Testis (tissue), 3 donors: ENCODE measurements around the gene GRIP1. TPM values are rescaled to one million over a fixed set of nuclear protein-coding genes. Genes with fewer than 3 reads are reported as not detected.

Experiments used
- DNase-seq: peaks from one replicate; pipeline ENCODE4 v3.0.0-alpha.2; 2019
- H3K27ac ChIP-seq, 2 donors: fragments of 200-600 bp; sonication (generic); one replicate each; pipeline ENCODE4 v1.5.1; 2019
- H3K27me3 ChIP-seq: fragments of 200-600 bp; sonication (generic); one replicate; pipeline ENCODE4 v1.5.1; 2019
- H3K36me3 ChIP-seq: fragments of 200-600 bp; sonication (generic); one replicate; pipeline ENCODE4 v1.5.1; 2017; ENCODE audit warnings: low read depth; ENCODE audit errors: missing control alignments
- H3K4me1 ChIP-seq: fragments of 200-600 bp; sonication (generic); one replicate; pipeline ENCODE4 v1.5.1; 2019
- H3K4me3 ChIP-seq, 2 donors: fragments of 200-600 bp; sonication (generic); one replicate each; pipeline ENCODE4 v1.5.1; 2017 to 2019
- H3K9me3 ChIP-seq: fragments of 200-600 bp; sonication (generic); one replicate; pipeline ENCODE4 v1.5.1; 2017
- CTCF ChIP-seq, 3 experiments: fragments of 450-650 bp in 2 of 3; fragments of 200-600 bp in 1 of 3; sonication (generic) in 1 of 3; IDR thresholded peaks; one replicate each; pipeline ENCODE4 v1.5.1; 2016 to 2019; ENCODE audit warnings: antibody characterized with exemption in 3 of 3, mild to moderate bottlenecking in 2 of 3, moderate library complexity in 1 of 3
- POLR2A ChIP-seq: fragments of 450-650 bp; IDR thresholded peaks from one replicate; pipeline ENCODE4 v1.6.1; 2017; ENCODE audit warnings: antibody characterized with exemption, mild to moderate bottlenecking, moderate library complexity
- WGBS, 2 donors: methylation state at CpG; one replicate each; pipeline ENCODE4 v1.1.5; 2018; 5-methylcytosine and 5-hydroxymethylcytosine counted together
- intact Hi-C: fragments of 100-400 bp; cut with DNase I; formaldehyde crosslinking; loops from one replicate; pipeline ENCODE4 v1.15.1; 2023; ENCODE audit warnings: low total_unique reads
- polyA plus RNA-seq: library from polyadenylated mRNA; stranded (reverse); fragments of 350-450 nt; fragmentation: Illumina TruSeq; extraction: RNeasy Lipid Tissue Mini Kit (QIAGEN cat#74804); gene quantifications from one replicate; pipeline ENCODE4 v1.2.3, GENCODE V29; 2014; ENCODE audit warnings: low read depth, low replicate concordance; ENCODE audit not compliant: insufficient read depth
- total RNA-seq, 2 donors: library from RNA; depleted of rRNA; stranded (reverse); fragments of >200 nt; gene quantifications; one replicate each; pipeline ENCODE4 v1.2.3, GENCODE V29; 2016

The GRIP1 gene
- total and polyA plus RNA-seq, 3 donors from 2014 or later = 12.0 to 14.0 (median 12.9) TPM

GRCh38 chr12:66321435-66321834, 357.4 kb downstream of the GRIP1 start:
- TF ChIP-seq POLR2A (no peak), CTCF (IDR thresholded peaks at IDR 0.05) (no peak)
- Histone ChIP-seq H3K9me3 (no peaks in the 10 kb centered on the region), H3K27ac (no peak overlapping the region), H3K4me1 (no peaks in the 10 kb centered on the region), H3K4me3 (no peak overlapping the region), H3K27me3 (no peaks in the 10 kb centered on the region), H3K36me3 (no peaks in the 10 kb centered on the region)
- DNase-seq = no peak
- intact Hi-C loops = no loop called here

- no peak overlapping the region for H3K4me3 ChIP-seq
- DNase-seq = no peak
- no peak for TF ChIP-seq CTCF (IDR thresholded peaks at IDR 0.05)
- TF ChIP-seq POLR2A = no peak
- intact Hi-C loops = no loop called here
- H3K27ac ChIP-seq = no peak overlapping the region
- H3K4me1 ChIP-seq = no peaks in the 10 kb centered on the region
- 93 to 96% methylated on average over 3 of the region's 3 CpGs for WGBS, 2 donors
- no peaks in the 10 kb centered on the region for H3K27me3 ChIP-seq
- H3K9me3 ChIP-seq = no peaks in the 10 kb centered on the region
- no peaks in the 10 kb centered on the region for H3K36me3 ChIP-seq
Measured at GRCh38 chr12:66320996-66321395, 357.9 kb downstream of the GRIP1 start.

- Histone ChIP-seq H3K27me3 (no peaks in the 10 kb centered on the region), H3K4me1 (no peaks in the 10 kb centered on the region), H3K4me3 (no peak overlapping the region), H3K9me3 (no peaks in the 10 kb centered on the region), H3K36me3 (no peaks in the 10 kb centered on the region), H3K27ac (no peak overlapping the region)
- no peak for TF ChIP-seq POLR2A
- TF ChIP-seq CTCF (IDR thresholded peaks at IDR 0.05) = no peak
- intact Hi-C loops = no loop called here
- 67 to 89% methylated on average over 4 of the region's 4 CpGs for WGBS, 2 donors
- DNase-seq = no peak
Measured at GRCh38 chr12:66319266-66319954, 359.5 kb downstream of the GRIP1 start.

GRCh38 chr12:66314278-66314677, 364.6 kb downstream of the GRIP1 start:
- Histone ChIP-seq H3K27ac (no peak overlapping the region), H3K9me3 (no peaks in the 10 kb centered on the region), H3K4me3 (no peak overlapping the region), H3K36me3 (no peaks in the 10 kb centered on the region), H3K4me1 (no peaks in the 10 kb centered on the region), H3K27me3 (no peaks in the 10 kb centered on the region)
- intact Hi-C loops = no loop called here
- no peak for DNase-seq
- TF ChIP-seq CTCF (IDR thresholded peaks at IDR 0.05) = no peak

- 73 to 81% methylated on average over 1 of the region's 1 CpG for WGBS, 2 donors
- no peak for DNase-seq
- Histone ChIP-seq H3K27me3 (no peaks in the 10 kb centered on the region), H3K9me3 (no peaks in the 10 kb centered on the region), H3K36me3 (no peaks in the 10 kb centered on the region), H3K4me1 (no peaks in the 10 kb centered on the region), H3K27ac (no peak overlapping the region), H3K4me3 (no peak overlapping the region)
- intact Hi-C loops = no loop called here
- TF ChIP-seq CTCF (IDR thresholded peaks at IDR 0.05) = no peak
- TF ChIP-seq POLR2A = no peak
Measured at GRCh38 chr12:66312189-66312588, 366.7 kb downstream of the GRIP1 start.
